Fibroblast of lung (primary cell): ENCODE measurements around the gene EGF. TPM values are rescaled to one million over a fixed set of nuclear protein-coding genes. Genes with fewer than 3 reads are reported as not detected.

ENCODE experiments used
- DNase-seq, 2 donors: peaks; one replicate each; pipeline versions ENCODE4 v3.0.0 to v3.0.0-alpha.2; 2010; ENCODE audit warnings: low read depth in 2 of 2
- H2AFZ ChIP-seq: 2 replicates; pipeline ENCODE4 v1.5.1; 2012; ENCODE audit warnings: low read length, control low read depth, inconsistent platforms
- H3K27ac ChIP-seq: 2 replicates; pipeline ENCODE4 v1.5.1; 2011; ENCODE audit warnings: low read length, control low read depth; ENCODE audit not compliant: insufficient read depth
- H3K27me3 ChIP-seq: 2 replicates; pipeline ENCODE4 v1.5.1; 2011; ENCODE audit warnings: mild to moderate bottlenecking, low read length; ENCODE audit not compliant: control insufficient read depth, insufficient read depth
- H3K36me3 ChIP-seq: 2 replicates; pipeline ENCODE4 v1.5.1; 2011; ENCODE audit warnings: low read length; ENCODE audit not compliant: control insufficient read depth, insufficient read depth
- H3K4me1 ChIP-seq: 2 replicates; pipeline ENCODE4 v1.5.1; 2011; ENCODE audit warnings: low read length; ENCODE audit not compliant: control insufficient read depth, insufficient read depth; ENCODE audit errors: extremely low read depth
- H3K4me2 ChIP-seq: 2 replicates; pipeline ENCODE4 v1.5.1; 2011; ENCODE audit warnings: low read length, control low read depth; ENCODE audit not compliant: insufficient read depth; ENCODE audit errors: extremely low read depth
- H3K4me3 ChIP-seq, 4 experiments: fragments of 200-600 bp in 1 of 4; sonication (generic) in 1 of 4; replicated peaks in 1 of 4; 2 replicates each; pipeline ENCODE4 v1.5.1; 2011 to 2016; ENCODE audit warnings: low read length in 4 of 4, low read depth in 3 of 4, mild to moderate bottlenecking in 3 of 4, control low read depth in 2 of 4, inconsistent platforms in 1 of 4, mixed read lengths in 1 of 4; ENCODE audit not compliant: insufficient read depth in 1 of 4; ENCODE audit errors: control extremely low read depth in 1 of 4
- H3K79me2 ChIP-seq: 2 replicates; pipeline ENCODE4 v1.5.1; 2012; ENCODE audit warnings: mild to moderate bottlenecking, low read length, inconsistent platforms; ENCODE audit not compliant: control insufficient read depth, insufficient read depth
- H3K9ac ChIP-seq: 2 replicates; pipeline ENCODE4 v1.5.1; 2011; ENCODE audit warnings: mild to moderate bottlenecking, low read length, control low read depth; ENCODE audit not compliant: insufficient read depth
- H3K9me3 ChIP-seq: 2 replicates; pipeline ENCODE4 v1.5.1; 2012; ENCODE audit warnings: low read depth, low read length; ENCODE audit not compliant: control insufficient read depth, insufficient read depth
- H4K20me1 ChIP-seq: 2 replicates; pipeline ENCODE4 v1.5.1; 2011; ENCODE audit warnings: low read length; ENCODE audit not compliant: control insufficient read depth, insufficient read depth; ENCODE audit errors: extremely low read depth
- CTCF ChIP-seq, 2 donors: IDR thresholded peaks in 1 of 2; conservative IDR thresholded peaks in 1 of 2; 1 replicate in 1 of 2; 2 replicates in 1 of 2; pipeline ENCODE4 v1.5.1; 2011 to 2012; ENCODE audit warnings: low read length in 2 of 2, control low read depth in 1 of 2, inconsistent platforms in 1 of 2, low read depth in 1 of 2, mild to moderate bottlenecking in 1 of 2
- EZH2 ChIP-seq: IDR thresholded peaks from 2 replicates; pipeline ENCODE4 v1.5.1; 2012; ENCODE audit warnings: low read length, control low read depth, mild to moderate bottlenecking; ENCODE audit errors: missing control alignments
- polyA plus RNA-seq, 2 donors: library from polyadenylated mRNA; depleted of rRNA in 1 of 2; stranded (reverse) in 1 of 2; unstranded in 1 of 2; fragments of >200 nt; gene quantifications; 2 replicates each; pipeline ENCODE4 v1.2.1, GENCODE V29; 2011 to 2012; ENCODE audit warnings: missing spikeins in 1 of 2
- total RNA-seq: library from RNA; depleted of rRNA; stranded (reverse); fragments of >200 nt; gene quantifications from 2 replicates; pipeline ENCODE4 v1.2.1, GENCODE V29; 2014

EGF gene
- total and polyA plus RNA-seq, 2 donors (not counting 1 experiment from before 2014, with no cell fraction given) = 0.59 to 0.83 TPM

DNA sequence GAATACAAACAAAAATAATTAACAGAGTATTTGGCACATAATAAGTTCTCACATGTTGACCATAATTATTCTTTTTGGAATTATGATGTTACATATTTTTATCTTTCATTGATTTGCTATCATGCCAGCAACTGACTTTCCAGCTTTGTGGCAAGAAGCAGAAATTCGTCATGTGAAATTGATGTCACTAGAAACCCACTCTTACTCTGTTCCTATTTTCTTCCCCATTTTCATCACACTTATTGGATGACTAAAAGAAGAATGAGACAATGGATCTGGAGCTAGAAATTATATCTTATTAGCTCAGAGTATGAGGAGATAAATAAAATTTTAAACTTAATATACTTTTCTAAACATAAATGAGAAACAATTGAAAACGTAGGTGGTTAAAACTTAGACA is 31.9 kb downstream of the EGF start:
- H3K27me3 ChIP-seq = no peaks in the 10 kb centered on the region
- H2AFZ ChIP-seq = no peak overlapping the region
- H4K20me1 ChIP-seq = no peaks in the 10 kb centered on the region
- no peak overlapping the region for H3K27ac ChIP-seq
- no peak overlapping the region for H3K4me3 ChIP-seq
- no peaks in the 10 kb centered on the region for H3K36me3 ChIP-seq
- H3K4me1 ChIP-seq = no peaks in the 10 kb centered on the region
- no peaks in the 10 kb centered on the region for H3K79me2 ChIP-seq
- no peaks in the 10 kb centered on the region for H3K9me3 ChIP-seq
- H3K4me2 ChIP-seq = no peak overlapping the region
- TF ChIP-seq EZH2 (no peak), CTCF (conservative IDR thresholded peaks at IDR 0.05 in 1 of 2, IDR thresholded peaks at IDR 0.05 in 1 of 2; ENCODE audit: low read depth in 1 of 2, low read length in 2 of 2) (no peak)
- no peak overlapping the region for H3K9ac ChIP-seq
- no peak for DNase-seq

GRCh38 chr4:109945056-109945455 is 32.4 kb downstream of the EGF start:
- Histone ChIP-seq H3K4me3 (no peak overlapping the region), H3K9me3 (no peaks in the 10 kb centered on the region), H3K27me3 (no peaks in the 10 kb centered on the region), H4K20me1 (no peaks in the 10 kb centered on the region), H3K79me2 (no peaks in the 10 kb centered on the region), H2AFZ (no peak overlapping the region), H3K27ac (no peak overlapping the region), H3K4me2 (no peak overlapping the region), H3K36me3 (no peaks in the 10 kb centered on the region), H3K9ac (no peak overlapping the region), H3K4me1 (no peaks in the 10 kb centered on the region)
- TF ChIP-seq CTCF (conservative IDR thresholded peaks at IDR 0.05 in 1 of 2, IDR thresholded peaks at IDR 0.05 in 1 of 2; ENCODE audit: low read depth in 1 of 2, low read length in 2 of 2) (no peak), EZH2 (no peak)
- DNase-seq = no peak

GRCh38 chr4:109946120-109946519 is 33.4 kb downstream of the EGF start:
- H3K9me3 ChIP-seq = no peaks in the 10 kb centered on the region
- H3K4me1 ChIP-seq = no peaks in the 10 kb centered on the region
- no peak overlapping the region for H2AFZ ChIP-seq
- no peak overlapping the region for H3K9ac ChIP-seq
- H3K4me3 ChIP-seq = no peak overlapping the region
- H3K27ac ChIP-seq = no peak overlapping the region
- no peak for TF ChIP-seq EZH2
- TF ChIP-seq CTCF (conservative IDR thresholded peaks at IDR 0.05 in 1 of 2, IDR thresholded peaks at IDR 0.05 in 1 of 2; ENCODE audit: low read depth in 1 of 2, low read length in 2 of 2) = no peak
- no peaks in the 10 kb centered on the region for H3K36me3 ChIP-seq
- DNase-seq = no peak
- H3K4me2 ChIP-seq = no peak overlapping the region
- H4K20me1 ChIP-seq = no peaks in the 10 kb centered on the region
- no peaks in the 10 kb centered on the region for H3K27me3 ChIP-seq
- no peaks in the 10 kb centered on the region for H3K79me2 ChIP-seq
